PC-3 (cell line): ENCODE data around the gene NSRP1. TPM values are rescaled to one million over a fixed set of nuclear protein-coding genes. Genes with fewer than 3 reads are reported as not detected.

Experiments
- ATAC-seq: fragments of 200-7000 bp; cut with Tn5 transposase; 2 replicates; pipeline ENCODE4 v1.9.1; 2020; ENCODE audit warnings: mild to moderate bottlenecking, moderate library complexity
- Bru-seq: library from RNA; stranded (reverse); fragments of 400-500 nt; gene quantifications from one replicate; lab custom pipeline; 2021; lab: Mats Ljungman, UMichigan
- BruChase-seq, 2 experiments: library from RNA; stranded (reverse); fragments of 400-500 nt; gene quantifications; one replicate each; lab custom pipeline; 2021; lab: Mats Ljungman, UMichigan
- BruUV-seq: library from RNA; stranded (reverse); fragments of 400-500 nt; replicated peaks from 2 replicates; lab custom pipeline; 2021; lab: Mats Ljungman, UMichigan
- CTCF ChIA-PET: fragments of 300-600 bp; sonication (Branson Sonifier 250); formaldehyde crosslinking; loops from one replicate; lab custom pipeline; 2022; ENCODE audit warnings: antibody characterized with exemption; lab: Charles Lee
- POLR2A ChIA-PET: fragments of 300-600 bp; sonication (Branson Sonifier 250); formaldehyde crosslinking; loops from one replicate; lab custom pipeline; 2022; ENCODE audit warnings: antibody characterized with exemption; ENCODE audit not compliant: unreplicated experiment; lab: Charles Lee
- DNase-seq: peaks from one replicate; pipeline ENCODE4 v3.0.0-alpha.2; 2015
- H2AFZ ChIP-seq: fragments of 300-600 bp; sonication (generic); 2 replicates; pipeline ENCODE4 v1.6.0; 2016; ENCODE audit warnings: antibody characterized with exemption, low read length
- H3F3A ChIP-seq: fragments of 300-600 bp; sonication (generic); one replicate; pipeline ENCODE4 v1.6.0; 2017; ENCODE audit warnings: antibody characterized with exemption, low read length, control low read depth, mild to moderate bottlenecking; ENCODE audit not compliant: unreplicated experiment
- H3K27ac ChIP-seq: fragments of 300-600 bp; sonication (generic); 2 replicates; pipeline ENCODE4 v1.5.1; 2016; ENCODE audit warnings: mild to moderate bottlenecking, low read length
- H3K27me3 ChIP-seq: fragments of 300-600 bp; sonication (generic); 2 replicates; pipeline ENCODE4 v1.6.1; 2016; ENCODE audit warnings: low read length, mixed read lengths
- H3K36me3 ChIP-seq: fragments of 300-600 bp; sonication (generic); 2 replicates; pipeline ENCODE4 v1.6.1; 2016; ENCODE audit warnings: low read depth, mixed run types, low read length, mixed read lengths
- H3K4me1 ChIP-seq: fragments of 300-600 bp; sonication (generic); 2 replicates; pipeline ENCODE4 v1.5.1; 2016; ENCODE audit warnings: low read length; ENCODE audit not compliant: insufficient read depth
- H3K4me2 ChIP-seq: fragments of 300-600 bp; sonication (generic); 2 replicates; pipeline ENCODE4 v1.6.0; 2016; ENCODE audit warnings: low read length
- H3K4me3 ChIP-seq: fragments of 300-600 bp; sonication (generic); 2 replicates; pipeline ENCODE4 v1.5.1; 2016; ENCODE audit warnings: mild to moderate bottlenecking, low read length, mixed read lengths
- H3K79me2 ChIP-seq: fragments of 300-600 bp; sonication (generic); 2 replicates; pipeline ENCODE4 v1.6.1; 2017; ENCODE audit warnings: low read length, mixed read lengths
- H3K9ac ChIP-seq: fragments of 300-600 bp; sonication (generic); 2 replicates; pipeline ENCODE4 v1.6.0; 2016; ENCODE audit warnings: mild to moderate bottlenecking, low read length
- H3K9me2 ChIP-seq: fragments of 300-600 bp; sonication (generic); replicated peaks from 2 replicates; pipeline ENCODE4 v1.6.1; 2016; ENCODE audit warnings: mixed run types, low read length, mixed read lengths
- H3K9me3 ChIP-seq: fragments of 300-600 bp; sonication (generic); 2 replicates; pipeline ENCODE4 v1.6.1; 2016; ENCODE audit warnings: low read length, mixed read lengths
- H4K20me1 ChIP-seq: fragments of 300-600 bp; sonication (generic); 2 replicates; pipeline ENCODE4 v1.6.1; 2016; ENCODE audit warnings: low read length, mixed read lengths
- CTCF ChIP-seq: fragments of 300-600 bp; sonication (generic); conservative IDR thresholded peaks from 2 replicates; pipeline ENCODE4 v1.5.1; 2017; ENCODE audit warnings: antibody characterized with exemption, low read depth, mild to moderate bottlenecking, low read length
- EZH2 ChIP-seq: fragments of 300-600 bp; sonication (generic); IDR thresholded peaks from one replicate; pipeline ENCODE4 v1.6.1; 2017; ENCODE audit warnings: antibody characterized with exemption, mild to moderate bottlenecking, low read length; ENCODE audit not compliant: unreplicated experiment
- EZH2phosphoT487 ChIP-seq: fragments of 300-600 bp; sonication (generic); IDR thresholded peaks from 2 replicates; pipeline ENCODE4 v1.6.1; 2018; ENCODE audit warnings: mild to moderate bottlenecking, antibody characterized with exemption, low read length, borderline replicate concordance
- intact Hi-C: fragments of 100-400 bp; cut with micrococcal nuclease; formaldehyde crosslinking; loops from 2 replicates; pipeline ENCODE4 v1.9.0; 2023
- long read RNA-seq: library from polyadenylated mRNA; unstranded; transcript quantifications from one replicate; pipeline ENCODE4 v2.0.0, GENCODE V29; 2021; ENCODE audit not compliant: unreplicated experiment
- total RNA-seq: library from RNA; depleted of rRNA; stranded (reverse); fragments of >200 nt; gene quantifications from 2 replicates; pipeline ENCODE4 v1.2.3, GENCODE V29; 2014; rRNA removed

The NSRP1 gene
- total RNA-seq (6.4 and 8.6 TPM in 2 replicates), Bru-seq, nascent RNA (percentile 87 among the genes with signal in this experiment), BruChase-seq, experiment 1, labeled RNA remaining after a 6-hour chase (percentile 82 among the genes with signal in this experiment), BruChase-seq, experiment 2, labeled RNA remaining after a 2-hour chase (percentile 85 among the genes with signal in this experiment)
- long read RNA-seq, transcript NSRP1-217 (6 exons, 2,420 nt) = minor isoform, 5 of 59 reads
- long read RNA-seq, transcript NSRP1-201 (7 exons, 2,541 nt) = major isoform, 14 of 59 reads
- long read RNA-seq, transcript NSRP1-215 (4 exons, 497 nt) = minor isoform, 5 of 59 reads
- long read RNA-seq, partial matches to known transcripts = 17 of 59 reads
- long read RNA-seq, other reads (novel, unspliced or antisense) = 13 of 59 reads

- peak; percentile 91 for DNase-seq
- Histone ChIP-seq H3K4me3 (peak within 1 kb of the TSS; percentile 89), H3K79me2 (peaks cover 47% of the 10 kb centered on the region), H3K4me1 (peaks cover 26% of the 10 kb centered on the region), H2AFZ (peak within 1 kb of the TSS; percentile 94), H3K9me3 (no peaks in the 10 kb centered on the region), H3K4me2 (peak within 1 kb of the TSS; percentile 94), H3K27ac (peak within 1 kb of the TSS; percentile 85), H4K20me1 (no peaks in the 10 kb centered on the region), H3K36me3 (peaks cover 4% of the 10 kb centered on the region; the same call in 1 of the 2 replicates), H3K27me3 (no peaks in the 10 kb centered on the region), H3F3A (peaks cover 3% of the 10 kb centered on the region), H3K9me2 (no peaks in the 10 kb centered on the region), H3K9ac (peak within 1 kb of the TSS; percentile 99)
- intact Hi-C loops = no loop called here
- BruUV-seq = TSS peak; percentile 59
- ATAC-seq = peak; percentile 83
- no peak for TF ChIP-seq EZH2phosphoT487
- ChIA-PET CTCF (no interaction called here), POLR2A (no interaction called here)
Observed at GRCh38 chr17:30116661-30117551, at the start of gene NSRP1. Gene NSRP1 (plus strand): TSS chr17:30116816. CDS start chr17:30116844, 28 bp downstream.

GRCh38 chr17:30068465-30068864 lies 48.2 kb upstream of the NSRP1 start:
- CTCF ChIA-PET = no interaction called here
- TF ChIP-seq EZH2phosphoT487 (no peak), EZH2 (no peak), CTCF (no peak)

GRCh38 chr17:30074254-30074653 lies 42.4 kb upstream of the NSRP1 start:
- DNase-seq = no peak
- no peaks in the 10 kb centered on the region for H3K9me3 ChIP-seq
- H4K20me1 ChIP-seq = no peaks in the 10 kb centered on the region
- H3K27me3 ChIP-seq = peaks cover 44% of the 10 kb centered on the region
- H3K79me2 ChIP-seq = no peaks in the 10 kb centered on the region
- ATAC-seq = no peak
- no TSS peak for BruUV-seq
- H3K4me2 ChIP-seq = no peak overlapping the region
- no peak overlapping the region for H3K9ac ChIP-seq
- no peak overlapping the region for H3K27ac ChIP-seq
- ChIA-PET CTCF (no interaction called here), POLR2A (no interaction called here)
- intact Hi-C loops = no loop called here
- TF ChIP-seq EZH2phosphoT487 = no peak
- no peak for TF ChIP-seq CTCF
- TF ChIP-seq EZH2 = no peak
- H3K36me3 ChIP-seq = no peaks in the 10 kb centered on the region
- H3K4me1 ChIP-seq = no peaks in the 10 kb centered on the region
- no peaks in the 10 kb centered on the region for H3K9me2 ChIP-seq
- no peak overlapping the region for H2AFZ ChIP-seq
- H3K4me3 ChIP-seq = no peak overlapping the region
- H3F3A ChIP-seq = no peaks in the 10 kb centered on the region

More at GRCh38 chr17:30068465-30068864, 48.2 kb upstream of the NSRP1 start:
- intact Hi-C loops = no loop called here
- H3K9ac ChIP-seq = no peak overlapping the region
- H3K9me2 ChIP-seq = no peaks in the 10 kb centered on the region
- no peak overlapping the region for H3K4me3 ChIP-seq
- POLR2A ChIA-PET = no interaction called here
- H3F3A ChIP-seq = no peaks in the 10 kb centered on the region
- H2AFZ ChIP-seq = no peak overlapping the region
- no peaks in the 10 kb centered on the region for H3K79me2 ChIP-seq
- ATAC-seq = no peak
- H3K36me3 ChIP-seq = no peaks in the 10 kb centered on the region
- no peak overlapping the region for H3K4me2 ChIP-seq
- H3K9me3 ChIP-seq = no peaks in the 10 kb centered on the region
- DNase-seq = no peak
- no peaks in the 10 kb centered on the region for H4K20me1 ChIP-seq
- no peak overlapping the region for H3K27ac ChIP-seq
- H3K4me1 ChIP-seq = no peaks in the 10 kb centered on the region
- no TSS peak for BruUV-seq
- H3K27me3 ChIP-seq = peaks cover 15% of the 10 kb centered on the region
